Measurements from ENCODE around the gene TEX53.

- TF ChIP-seq ZNF416 (CRISPR knock-in tag; IDR thresholded peaks at IDR 0.05) (no peak), ATF2 (CRISPR knock-in tag; IDR thresholded peaks at IDR 0.05; ENCODE audit: borderline replicate concordance, low read depth) (no peak), STAT6 (CRISPR knock-in tag; conservative IDR thresholded peaks at IDR 0.05; ENCODE audit: low read depth) (no peak), AFF4 (CRISPR knock-in tag; IDR thresholded peaks at IDR 0.05; ENCODE audit: borderline replicate concordance) (no peak), CTCF (IDR thresholded peaks at IDR 0.05) (no peak), ZBTB43 (CRISPR knock-in tag; IDR thresholded peaks at IDR 0.05) (no peak), NR1H2 (CRISPR knock-in tag; IDR thresholded peaks at IDR 0.05) (no peak), MAX (CRISPR knock-in tag; IDR thresholded peaks at IDR 0.05) (no peak), TEAD4 (CRISPR knock-in tag; IDR thresholded peaks at IDR 0.05) (no peak), AR (CRISPR knock-in tag; IDR thresholded peaks at IDR 0.05) (no peak), ZNF263 (CRISPR knock-in tag; IDR thresholded peaks at IDR 0.05; ENCODE audit: low read depth) (no peak), CREB1 (CRISPR knock-in tag; IDR thresholded peaks at IDR 0.05) (no peak), ZMAT4 (CRISPR knock-in tag; IDR thresholded peaks at IDR 0.05) (no peak), USF2 (CRISPR knock-in tag; IDR thresholded peaks at IDR 0.05) (no peak)
Measured at GRCh38 chr9:114676901-114677300, 19.3 kb upstream of the TEX53 start.

Measured in WTC11 (cell line).